GM20431 (cell line): Measurements from ENCODE around the gene PDE2A.

Experiments
- in situ Hi-C: fragments of 300-500 bp; cut with MseI, MboI; formaldehyde crosslinking; loops from one replicate; pipeline ENCODE4 v1.15.0; 2020; ENCODE audit warnings: low sequenced_read_pairs; ENCODE audit not compliant: unreplicated experiment

PDE2A gene

DNA sequence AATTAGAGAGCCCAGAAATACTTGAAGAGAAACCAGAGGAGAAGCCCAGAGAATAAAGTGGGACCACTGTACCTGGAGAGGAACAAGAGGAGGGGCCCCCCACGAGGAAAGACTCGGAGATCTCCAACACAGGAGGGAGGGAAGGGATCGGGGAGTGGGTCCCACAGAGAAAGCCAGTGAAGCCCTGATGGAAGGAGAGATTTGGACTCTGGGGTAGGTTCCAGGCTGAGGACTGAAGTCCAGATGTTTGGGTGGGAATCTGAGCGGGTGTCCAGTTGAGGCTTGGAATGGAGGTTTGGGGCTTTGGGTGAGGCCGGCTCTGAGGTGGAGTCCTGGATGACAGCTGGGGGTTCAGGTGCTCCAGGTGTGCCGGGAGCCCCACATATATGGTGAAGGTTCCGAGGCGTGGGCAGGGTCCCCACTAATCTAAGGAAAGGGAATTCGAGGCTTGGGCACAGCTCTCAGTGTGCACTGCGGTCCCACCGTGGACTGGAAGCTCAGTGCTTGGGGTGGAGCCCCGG, 32.6 kb downstream of the PDE2A start:
- in situ Hi-C loops = no loop called here

DNA sequence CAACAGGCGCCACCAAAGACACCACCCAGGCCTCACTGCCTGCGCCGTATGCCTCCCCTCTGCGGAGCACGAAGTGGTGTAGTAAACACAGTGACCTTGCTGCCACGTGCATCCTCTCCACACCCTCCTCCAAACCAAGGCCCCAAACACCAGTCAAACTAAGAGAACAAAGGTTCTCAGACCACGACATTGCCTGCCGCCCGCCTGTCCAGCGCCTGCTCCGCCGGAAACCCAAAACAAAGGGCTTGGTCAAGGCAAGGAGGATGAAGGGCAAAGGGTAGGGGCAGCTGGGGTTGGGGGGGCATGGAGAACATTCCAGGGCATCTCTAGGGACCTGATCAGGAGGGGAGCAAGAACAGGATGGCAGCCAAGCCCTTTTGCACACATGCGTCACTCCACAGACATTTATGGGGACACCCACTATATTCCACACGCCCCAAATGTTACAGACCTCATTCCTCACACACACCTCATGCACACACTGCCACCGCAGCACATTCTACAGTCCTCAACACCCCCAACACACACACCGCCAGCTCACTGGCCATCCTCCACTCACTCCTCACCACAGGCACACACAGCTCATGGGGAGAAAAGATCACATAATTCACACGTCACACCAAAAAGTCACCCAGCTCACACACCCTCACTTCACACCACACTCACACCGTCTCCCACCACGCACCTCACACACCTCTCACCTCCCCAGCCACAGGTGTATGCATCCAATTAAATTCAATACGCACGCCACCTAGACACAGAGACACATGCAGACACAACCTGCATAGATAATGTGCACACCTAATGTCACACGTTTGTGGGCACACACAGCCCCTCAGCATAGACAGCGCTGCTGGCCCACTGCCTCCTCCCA, 34.5 kb downstream of the PDE2A start:
- in situ Hi-C loops = no loop called here

GRCh38 chr11:72637926-72638325, 36.3 kb downstream of the PDE2A start:
- in situ Hi-C loops = no loop called here

- in situ Hi-C loops = no loop called here
These were observed 37.0 kb downstream of the PDE2A start for GRCh38 chr11:72637198-72637597.

DNA sequence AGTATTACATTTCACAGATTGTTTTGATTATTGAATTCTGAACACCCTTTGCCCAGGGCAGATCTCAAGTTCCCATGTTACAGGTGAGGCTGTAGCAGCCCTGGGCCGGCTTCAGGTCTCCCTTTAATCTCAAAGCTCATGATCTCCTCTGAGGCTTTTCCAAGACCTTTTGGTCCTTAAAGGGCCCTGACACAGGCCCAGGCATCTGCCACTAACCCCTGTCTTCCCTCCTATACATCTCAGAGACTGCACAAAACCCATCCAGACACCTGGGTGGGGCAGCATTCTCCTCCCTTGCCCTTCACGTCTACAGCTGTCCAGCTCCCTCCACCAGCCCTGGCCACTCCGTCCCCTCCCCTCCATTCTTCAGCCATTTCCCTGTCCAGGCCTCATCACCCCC, 37.8 kb downstream of the PDE2A start:
- in situ Hi-C loops = no loop called here

GRCh38 chr11:72635933-72636332, 38.3 kb downstream of the PDE2A start:
- in situ Hi-C loops = no loop called here

- in situ Hi-C loops = no loop called here
These were observed 38.8 kb downstream of the PDE2A start for GRCh38 chr11:72635309-72635915.

GRCh38 chr11:72634472-72635095, 39.6 kb downstream of the PDE2A start:
- in situ Hi-C loops = no loop called here

- in situ Hi-C loops = no loop called here
These were observed 40.2 kb downstream of the PDE2A start for GRCh38 chr11:72634016-72634415.

- in situ Hi-C loops = no loop called here
These were observed 41.2 kb downstream of the PDE2A start for GRCh38 chr11:72633068-72633467.

DNA sequence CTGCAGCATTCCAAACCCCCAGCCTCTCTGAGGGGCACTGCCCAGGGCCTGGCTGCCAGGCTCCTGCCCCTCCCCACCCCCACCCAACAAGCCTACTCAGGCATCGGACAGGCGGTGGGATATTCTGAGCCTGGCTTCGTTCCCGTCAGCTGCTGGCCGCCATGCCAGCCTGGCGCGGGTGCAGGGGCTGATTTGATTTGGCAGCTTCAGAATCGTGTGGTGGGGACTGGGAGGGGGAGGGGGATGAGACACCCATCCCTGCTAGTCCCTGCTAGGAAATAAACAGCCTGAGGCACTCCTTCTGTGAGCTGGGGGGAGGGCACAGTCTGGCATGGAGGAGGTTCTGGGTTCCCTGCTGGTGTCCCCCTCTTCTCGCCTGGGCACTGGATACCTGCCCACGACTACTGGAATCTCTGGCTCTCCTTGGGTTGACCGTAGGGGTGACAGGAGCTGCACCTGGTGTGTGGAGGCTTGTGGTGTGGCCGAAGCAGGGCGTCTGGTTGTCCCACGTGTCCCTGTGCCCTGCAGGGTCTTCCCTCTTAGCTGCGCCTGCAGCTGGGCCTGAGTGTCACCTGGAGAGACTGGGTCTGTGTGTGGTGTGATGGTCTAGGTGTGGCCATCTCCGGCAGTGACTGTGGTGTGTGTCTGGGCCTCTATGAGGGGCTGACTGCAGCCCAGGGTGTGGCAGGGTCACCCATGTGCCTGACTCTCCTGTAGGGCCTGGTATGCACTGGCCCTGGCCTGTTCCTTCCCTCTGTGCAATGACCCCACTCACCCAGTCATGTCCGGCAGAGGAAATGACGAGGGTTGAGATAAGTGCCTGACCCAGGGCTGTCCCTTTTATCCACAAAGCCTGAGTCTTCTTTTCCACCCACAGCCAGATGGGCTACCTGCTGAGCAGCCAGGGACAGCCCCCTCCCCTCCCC, 42.2 kb downstream of the PDE2A start:
- in situ Hi-C loops = no loop called here

DNA sequence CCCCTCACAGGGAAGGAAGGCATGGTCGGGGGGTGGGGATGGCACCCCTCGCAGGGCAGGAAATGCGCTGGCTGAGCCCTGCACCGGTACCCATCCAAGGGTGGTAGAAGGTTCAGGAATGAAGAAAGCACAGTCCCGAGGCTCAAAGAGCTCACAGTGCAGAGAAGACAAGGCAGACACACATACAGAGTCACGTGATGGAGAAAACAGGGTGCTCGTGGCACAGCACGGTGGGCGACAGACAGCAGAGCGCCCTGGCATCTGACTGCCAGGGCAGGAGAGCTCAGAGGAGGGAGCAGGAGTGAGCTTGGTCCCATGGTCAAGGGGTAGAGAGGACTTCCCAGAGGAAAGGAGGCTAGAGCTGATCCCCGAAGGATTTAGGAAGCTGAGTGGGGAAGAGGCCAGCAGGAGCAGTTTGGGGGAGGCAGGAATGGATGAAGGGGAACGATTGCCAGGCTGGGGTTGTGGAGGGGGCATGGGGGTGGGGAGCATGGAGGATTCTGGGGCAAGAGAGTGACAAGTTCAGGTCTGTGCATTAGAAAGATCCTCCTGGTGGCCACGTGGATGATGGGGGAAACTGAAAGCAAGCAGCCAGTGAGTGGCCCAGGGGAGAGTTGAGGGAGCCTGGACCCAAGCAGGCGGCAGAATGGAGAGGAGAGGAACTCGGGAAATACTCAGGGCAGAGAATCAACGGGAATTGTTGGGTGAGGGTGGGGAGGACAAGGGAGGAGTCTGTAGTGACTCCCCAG, 43.9 kb downstream of the PDE2A start:
- in situ Hi-C loops = no loop called here

- in situ Hi-C loops = no loop called here
These were observed 45.0 kb downstream of the PDE2A start for GRCh38 chr11:72629266-72629665.

DNA sequence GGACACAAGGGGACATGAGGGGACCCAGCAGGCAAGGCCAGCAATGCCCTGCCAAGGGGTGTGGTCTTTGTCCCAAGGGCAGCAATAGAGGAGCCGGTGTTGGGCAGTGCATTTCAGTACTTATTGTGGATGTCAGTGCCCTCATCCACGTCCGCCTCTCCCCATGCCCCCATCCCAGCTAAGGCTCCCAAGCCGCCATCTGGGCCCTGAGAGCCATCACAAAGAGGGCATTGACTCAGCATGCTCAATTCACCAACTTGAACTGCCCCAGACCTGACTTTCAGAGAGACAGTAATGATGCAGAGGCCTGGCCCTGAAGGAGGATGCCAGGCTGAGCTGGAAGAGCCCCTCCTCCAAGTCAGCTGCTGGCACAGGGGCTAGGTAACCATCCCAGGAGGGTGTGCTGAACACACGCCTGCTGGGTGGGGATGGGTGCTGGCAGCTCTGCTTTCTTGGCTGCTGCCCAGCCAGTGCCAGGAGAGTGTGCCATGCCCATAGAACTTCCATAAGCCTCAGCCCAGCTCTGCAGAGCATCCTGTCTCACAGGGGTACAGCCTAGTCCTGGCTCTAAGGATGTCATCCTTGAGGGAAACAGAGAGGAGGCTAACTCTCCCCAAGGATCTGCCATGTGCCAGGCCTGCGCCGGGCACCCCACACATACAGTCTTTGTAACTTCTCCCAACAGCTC, 46.5 kb downstream of the PDE2A start:
- in situ Hi-C loops = no loop called here

GRCh38 chr11:72626414-72626936, 47.7 kb downstream of the PDE2A start:
- in situ Hi-C loops = no loop called here

DNA sequence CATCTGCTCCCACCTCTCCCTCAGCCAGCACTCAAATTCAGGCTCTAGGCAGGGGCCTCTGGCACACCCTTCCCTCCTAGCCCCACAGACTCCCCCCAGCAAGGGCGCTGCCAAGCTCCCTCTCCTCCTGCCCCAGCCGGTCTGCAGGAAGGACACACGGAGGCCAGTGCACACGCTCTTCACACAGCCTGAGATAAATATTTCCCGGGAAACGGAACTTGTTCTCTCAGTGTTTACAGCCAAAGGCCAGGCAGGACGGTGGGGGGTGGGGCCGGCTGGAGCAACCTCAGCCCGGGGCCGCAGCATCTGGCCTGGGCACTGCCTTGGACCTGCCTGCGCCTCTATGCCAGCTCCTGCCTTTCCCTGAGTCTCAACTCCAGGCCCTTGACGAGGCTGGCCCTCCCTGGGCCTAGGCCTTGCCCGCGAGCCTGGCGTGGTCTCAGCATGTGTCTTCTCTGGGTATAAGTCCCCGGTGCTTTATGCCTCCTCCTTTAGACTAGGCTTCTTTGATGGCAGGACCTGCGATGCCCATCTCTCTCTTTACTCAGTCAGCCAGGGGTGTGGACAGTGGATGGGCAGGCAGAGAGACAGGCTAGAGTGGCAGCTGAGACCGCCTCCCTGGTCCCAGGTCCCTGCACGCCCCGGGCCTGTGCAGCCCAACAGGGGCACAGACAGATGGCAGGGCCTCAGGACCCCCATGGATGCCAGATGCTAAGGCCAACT, 48.4 kb downstream of the PDE2A start:
- in situ Hi-C loops = no loop called here

- in situ Hi-C loops = no loop called here
These were observed 49.6 kb downstream of the PDE2A start for GRCh38 chr11:72624496-72625201.
